Stomach (tissue), 9 donors: ENCODE data around the gene SBF1. TPM values are rescaled to one million over a fixed set of nuclear protein-coding genes. Genes with fewer than 3 reads are reported as not detected.

Experiments
- DNase-seq, 2 donors: peaks; one replicate each; pipeline versions ENCODE4 v3.0.0 to v3.0.0-alpha.2; 2013 to 2019
- H3K27ac ChIP-seq, 5 donors: fragments of 200-600 bp in 4 of 5; sonication (generic) in 4 of 5; one replicate each; pipeline ENCODE4 v1.5.1; 2013 to 2019; ENCODE audit warnings: mild to moderate bottlenecking in 1 of 5, moderate library complexity in 1 of 5
- H3K27me3 ChIP-seq, 3 donors: fragments of 200-600 bp; sonication (generic); one replicate each; pipeline ENCODE4 v1.5.1; 2017 to 2019; ENCODE audit warnings: mixed run types in 1 of 3
- H3K36me3 ChIP-seq, 4 donors: fragments of 200-600 bp; sonication (generic); 1 replicate in 3 of 4; 2 replicates in 1 of 4; pipeline ENCODE4 v1.5.1; 2016 to 2019
- H3K4me1 ChIP-seq, 4 donors: fragments of 200-600 bp; sonication (generic); one replicate each; pipeline ENCODE4 v1.5.1; 2016 to 2019
- H3K4me3 ChIP-seq, 4 donors: fragments of 200-600 bp; sonication (generic) in 3 of 4; one replicate each; pipeline ENCODE4 v1.5.1; 2016 to 2019; ENCODE audit warnings: mild to moderate bottlenecking in 1 of 4
- H3K9me3 ChIP-seq, 4 donors: fragments of 200-600 bp; sonication (generic); one replicate each; pipeline ENCODE4 v1.5.1; 2016 to 2019
- EP300 ChIP-seq: sonication (generic); formaldehyde crosslinking; IDR thresholded peaks from one replicate; pipeline ENCODE4 v1.6.1; 2017; ENCODE audit warnings: antibody characterized with exemption
- POLR2A ChIP-seq, 4 donors: fragments of 450-650 bp; IDR thresholded peaks; one replicate each; pipeline ENCODE4 v1.6.1; 2016; ENCODE audit warnings: antibody characterized with exemption in 4 of 4, control low read depth in 2 of 4, mild to moderate bottlenecking in 1 of 4, moderate library complexity in 1 of 4
- POLR2AphosphoS5 ChIP-seq, 3 donors: sonication (generic); formaldehyde crosslinking; IDR thresholded peaks; one replicate each; pipeline ENCODE4 v1.6.1; 2016; ENCODE audit warnings: antibody characterized with exemption in 3 of 3
- WGBS, 5 donors: extraction: QIAGEN DNeasy Blood & Tissue Kit in 3 of 5; methylation state at CpG; one replicate each; pipeline versions ENCODE4 v1.1.5 to v1.1.7; 2013 to 2018; 5-methylcytosine and 5-hydroxymethylcytosine counted together
- intact Hi-C: fragments of 100-400 bp; cut with DNase I; formaldehyde crosslinking; loops from one replicate; pipeline ENCODE4 v1.15.1; 2023; ENCODE audit warnings: low total_unique reads
- polyA plus RNA-seq, 3 donors: library from polyadenylated mRNA; stranded (reverse); fragments of 200-250 nt; gene quantifications; one replicate each; pipeline ENCODE4 v1.2.3, GENCODE V29; 2013
- total RNA-seq, 5 donors: library from RNA; depleted of rRNA; stranded (reverse); fragments of >200 nt; gene quantifications; one replicate each; pipeline versions ENCODE4 v1.1.0 to v1.2.3, GENCODE V29; 2014 to 2016
- TF ChIP-seq, protein P1 (sequence below), 7 experiments: fragments of 450-650 bp in 4 of 7; fragments of 200-600 bp in 3 of 7; sonication (generic) in 3 of 7; IDR thresholded peaks; one replicate each; pipeline ENCODE4 v1.5.1; 2016 to 2019; ENCODE audit warnings: antibody characterized with exemption in 7 of 7, control low read depth in 2 of 7, mild to moderate bottlenecking in 1 of 7
- donor health status: healthy with polysubstance abuse.
- donor health status: Bipolar disorder and iron deficiency.
- donor health status: healthy.

The SBF1 gene
- total and polyA plus RNA-seq, 8 donors: 9.6 to 122 (median 50.6) TPM

DNA sequence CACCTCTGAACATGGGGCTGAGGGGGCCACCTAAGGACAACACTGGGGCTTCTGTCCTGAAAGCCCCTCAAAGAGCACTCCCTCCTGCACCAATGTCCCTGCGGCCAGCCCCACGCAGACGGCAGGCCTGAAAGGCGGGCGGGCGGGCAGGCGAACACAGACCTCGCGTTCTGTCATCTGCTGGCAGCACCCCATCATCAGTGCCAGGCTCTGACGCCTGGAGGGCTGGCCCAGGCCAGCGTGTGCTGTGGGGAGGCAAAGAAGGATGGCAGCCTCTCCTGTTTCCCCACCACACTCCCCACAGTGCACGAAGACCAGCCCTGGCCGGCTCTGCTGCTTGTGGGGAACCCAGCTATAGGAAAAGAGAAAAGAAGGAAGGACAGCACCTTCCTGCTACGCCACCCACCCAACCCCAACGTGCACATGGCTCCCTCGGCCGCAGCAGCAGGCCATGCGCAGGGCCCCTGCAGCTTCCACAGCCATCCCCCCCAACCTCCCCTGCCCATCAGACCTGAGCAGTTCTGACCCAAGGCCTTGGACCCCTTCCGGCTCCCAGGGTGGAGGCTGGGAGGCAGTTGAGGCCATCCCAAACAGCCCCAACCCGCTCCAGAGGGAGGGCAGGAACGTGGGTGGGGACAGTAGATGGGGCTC is 3.5 kb downstream of the SBF1 start:
- H3K27ac ChIP-seq: peak overlapping the region; percentile 63 to 81 (median 68)

DNA sequence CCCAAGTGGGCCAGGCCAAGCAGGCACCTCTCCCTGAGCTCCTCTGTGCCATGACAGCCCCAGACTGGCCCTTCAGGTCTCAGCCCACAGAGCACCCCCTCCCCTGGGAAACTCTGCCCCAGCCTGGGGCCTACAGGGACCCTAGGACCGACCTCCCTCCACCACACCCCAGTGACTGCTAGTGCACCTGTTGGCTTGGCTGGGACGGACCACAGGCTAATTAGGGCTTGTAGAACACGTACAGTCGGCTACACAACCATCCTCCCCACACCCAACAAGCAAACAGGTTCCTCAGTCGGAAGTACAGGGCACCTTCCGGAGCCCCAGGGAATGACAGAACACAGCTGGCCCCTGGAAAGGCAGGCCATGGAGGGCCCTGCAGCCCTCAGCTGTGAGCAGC is 4.3 kb downstream of the SBF1 start:
- WGBS, 5 donors: 17 to 63% (median 27%) methylated on average over 1 to 6 of the region's 6 CpGs
- TF ChIP-seq POLR2A (IDR thresholded peaks at IDR 0.05): no peak
- no peak for TF ChIP-seq POLR2AphosphoS5 (IDR thresholded peaks at IDR 0.05)
- TF ChIP-seq, protein P1, sequence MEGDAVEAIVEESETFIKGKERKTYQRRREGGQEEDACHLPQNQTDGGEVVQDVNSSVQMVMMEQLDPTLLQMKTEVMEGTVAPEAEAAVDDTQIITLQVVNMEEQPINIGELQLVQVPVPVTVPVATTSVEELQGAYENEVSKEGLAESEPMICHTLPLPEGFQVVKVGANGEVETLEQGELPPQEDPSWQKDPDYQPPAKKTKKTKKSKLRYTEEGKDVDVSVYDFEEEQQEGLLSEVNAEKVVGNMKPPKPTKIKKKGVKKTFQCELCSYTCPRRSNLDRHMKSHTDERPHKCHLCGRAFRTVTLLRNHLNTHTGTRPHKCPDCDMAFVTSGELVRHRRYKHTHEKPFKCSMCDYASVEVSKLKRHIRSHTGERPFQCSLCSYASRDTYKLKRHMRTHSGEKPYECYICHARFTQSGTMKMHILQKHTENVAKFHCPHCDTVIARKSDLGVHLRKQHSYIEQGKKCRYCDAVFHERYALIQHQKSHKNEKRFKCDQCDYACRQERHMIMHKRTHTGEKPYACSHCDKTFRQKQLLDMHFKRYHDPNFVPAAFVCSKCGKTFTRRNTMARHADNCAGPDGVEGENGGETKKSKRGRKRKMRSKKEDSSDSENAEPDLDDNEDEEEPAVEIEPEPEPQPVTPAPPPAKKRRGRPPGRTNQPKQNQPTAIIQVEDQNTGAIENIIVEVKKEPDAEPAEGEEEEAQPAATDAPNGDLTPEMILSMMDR (IDR thresholded peaks at IDR 0.05): no peak
- no peak for TF ChIP-seq EP300
- peaks cover 25 to 30% (median 29%) of the 10 kb centered on the region in 4 donors for H3K36me3 ChIP-seq
- peak in 1 of 2 donors; percentile 80 for DNase-seq
- H3K27me3 ChIP-seq: no peaks in the 10 kb centered on the region
- H3K27ac ChIP-seq: peak overlapping the region; percentile 63 to 81 (median 68)
- peaks cover 55 to 70% (median 60%) of the 10 kb centered on the region in 4 donors for H3K4me1 ChIP-seq
- H3K4me3 ChIP-seq: peak overlapping the region in 1 of 4 donors; percentile 26
- H3K9me3 ChIP-seq: no peaks in the 10 kb centered on the region
- intact Hi-C loops: no loop called here

More for the DNA sequence above, 3.5 kb downstream of the SBF1 start:
- no peaks in the 10 kb centered on the region for H3K27me3 ChIP-seq
- no peaks in the 10 kb centered on the region for H3K9me3 ChIP-seq
- DNase-seq: no peak
- TF ChIP-seq POLR2AphosphoS5 (IDR thresholded peaks at IDR 0.05): no peak
- no peak for TF ChIP-seq POLR2A (IDR thresholded peaks at IDR 0.05)
- TF ChIP-seq EP300: no peak
- TF ChIP-seq, protein P1 (IDR thresholded peaks at IDR 0.05): no peak
- peaks cover 56 to 74% (median 62%) of the 10 kb centered on the region in 4 donors for H3K4me1 ChIP-seq
- H3K4me3 ChIP-seq: peak overlapping the region in 1 of 4 donors; percentile 4
- intact Hi-C loops: no loop called here
- 70 to 81% (median 73%) methylated on average over 18 to 21 of the region's 21 CpGs for WGBS, 5 donors
- H3K36me3 ChIP-seq: peaks cover 17 to 21% (median 21%) of the 10 kb centered on the region in 4 donors

DNA sequence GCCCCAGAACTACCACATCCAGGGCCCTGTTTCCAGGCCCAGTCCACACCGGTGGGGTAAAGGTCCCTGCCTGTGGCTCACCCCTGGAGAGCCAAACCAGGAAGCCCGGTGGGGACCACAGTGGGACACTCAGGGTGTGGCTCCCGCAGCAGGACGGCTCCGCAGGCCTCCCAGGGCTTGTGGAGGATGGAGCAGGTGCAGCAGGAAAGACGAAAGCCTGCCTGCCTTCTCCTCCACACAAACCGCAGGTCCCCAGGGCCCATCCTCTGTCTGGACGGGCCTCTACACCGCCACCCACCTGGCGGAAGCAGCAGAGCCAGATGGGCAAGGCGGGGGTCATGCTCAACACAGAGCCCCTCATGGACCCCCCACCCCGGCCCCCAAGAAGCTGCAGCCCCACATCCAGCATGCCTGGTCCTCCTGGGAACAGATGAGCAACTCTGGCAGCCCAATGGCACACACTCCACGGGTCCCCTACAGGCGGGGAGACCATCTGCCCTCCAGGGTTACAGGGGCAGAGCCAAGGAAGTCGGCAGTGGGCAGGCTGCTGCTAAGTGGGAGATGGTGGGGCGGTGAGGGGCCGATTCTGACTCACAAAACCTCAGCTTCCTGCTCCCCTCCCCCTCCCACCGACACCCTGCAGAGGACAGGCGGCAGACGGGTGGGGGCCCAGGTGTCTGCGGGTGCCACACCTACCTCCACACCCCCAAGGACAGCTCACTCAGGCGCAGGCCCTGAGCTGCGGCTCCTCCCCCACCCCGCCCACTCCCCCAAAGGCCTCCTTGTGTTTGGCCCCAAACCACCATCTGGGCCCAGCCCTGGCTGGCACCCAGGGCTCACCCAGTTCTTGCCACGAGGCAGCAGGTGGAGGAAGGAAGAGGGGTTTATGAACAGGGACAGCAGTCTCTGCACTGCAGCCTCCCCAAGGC is 5.2 kb downstream of the SBF1 start:
- no peaks in the 10 kb centered on the region for H3K9me3 ChIP-seq
- peak overlapping the region in 2 of 4 donors; percentile 7 to 26 for H3K4me3 ChIP-seq
- H3K27me3 ChIP-seq: no peaks in the 10 kb centered on the region
- peak overlapping the region; percentile 63 to 81 (median 68) for H3K27ac ChIP-seq
- WGBS, 5 donors: 7 to 38% (median 28%) methylated on average over 3 to 25 of the region's 25 CpGs
- intact Hi-C loops: no loop called here
- peak; percentile 83 to 94 for DNase-seq
- TF ChIP-seq POLR2A (IDR thresholded peaks at IDR 0.05) (no peak), POLR2AphosphoS5 (IDR thresholded peaks at IDR 0.05) (peak in 2 of 3 donors; percentile 24 to 40), EP300 (no peak)
- TF ChIP-seq, protein P1 (IDR thresholded peaks at IDR 0.05): no peak
- peaks cover 33 to 38% (median 37%) of the 10 kb centered on the region in 4 donors for H3K36me3 ChIP-seq
- peaks cover 52 to 65% (median 55%) of the 10 kb centered on the region in 4 donors for H3K4me1 ChIP-seq

DNA sequence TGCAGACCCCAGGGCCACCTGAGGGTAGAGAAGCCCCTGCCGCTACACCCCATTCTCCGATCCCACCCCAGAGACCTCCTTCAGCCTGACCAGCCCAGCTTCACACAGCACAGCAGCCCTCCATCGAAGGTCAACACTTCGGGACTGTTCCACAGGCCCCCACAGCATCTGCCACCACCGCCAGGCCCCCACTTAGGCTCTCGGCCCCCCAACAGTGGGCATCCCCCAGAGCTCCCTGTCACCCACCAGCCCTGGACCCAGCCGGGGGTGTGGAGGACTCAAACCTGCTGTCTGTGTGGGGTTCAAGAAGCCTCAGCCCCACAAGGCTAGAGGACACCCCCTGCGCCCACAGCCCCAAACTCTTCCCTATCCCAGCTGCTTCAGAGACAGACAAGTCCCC is 6.2 kb downstream of the SBF1 start:
- Histone ChIP-seq H3K9me3 (no peaks in the 10 kb centered on the region), H3K27me3 (no peaks in the 10 kb centered on the region), H3K4me3 (no peak overlapping the region), H3K4me1 (peaks cover 48 to 58% (median 49%) of the 10 kb centered on the region in 4 donors), H3K36me3 (peaks cover 44 to 48% (median 48%) of the 10 kb centered on the region in 4 donors), H3K27ac (peak overlapping the region in 3 of 5 donors; percentile 66 to 81 (median 76))
- TF ChIP-seq POLR2A (IDR thresholded peaks at IDR 0.05) (no peak), POLR2AphosphoS5 (IDR thresholded peaks at IDR 0.05) (no peak), EP300 (no peak)
- TF ChIP-seq, protein P1 (IDR thresholded peaks at IDR 0.05): no peak
- intact Hi-C loops: no loop called here
- DNase-seq: no peak
- 79 to 96% (median 90%) methylated on average over 7 to 8 of the region's 8 CpGs for WGBS, 5 donors
